Keratinocyte (primary cell): ENCODE results near the gene NYAP2. TPM values are rescaled to one million over a fixed set of nuclear protein-coding genes. Genes with fewer than 3 reads are reported as not detected.

Source experiments
- DNase-seq: peaks from one replicate; pipeline ENCODE4 v3.0.0-alpha.2; 2011; ENCODE audit warnings: low read depth, missing footprints, low spot score
- FAIRE-seq: peaks from 2 replicates; lab custom pipeline; 2011; peaks lifted over from hg19 to GRCh38; lab: Jason Lieb, UNC
- H2AFZ ChIP-seq: 2 replicates; pipeline ENCODE4 v1.6.0; 2012; ENCODE audit warnings: low read length, control low read depth, inconsistent platforms; ENCODE audit not compliant: control insufficient read depth
- H3K27ac ChIP-seq: 2 replicates; pipeline ENCODE4 v1.5.1; 2011; ENCODE audit warnings: low read length; ENCODE audit not compliant: control insufficient read depth, insufficient read depth
- H3K27me3 ChIP-seq: 3 replicates; pipeline ENCODE4 v1.6.0; 2011; ENCODE audit warnings: low read length; ENCODE audit not compliant: control insufficient read depth, insufficient read depth; ENCODE audit errors: extremely low read depth
- H3K36me3 ChIP-seq, 2 experiments: 2 replicates in 1 of 2; 3 replicates in 1 of 2; pipeline ENCODE4 v1.5.1; 2011; ENCODE audit warnings: low read length in 2 of 2, mild to moderate bottlenecking in 1 of 2; ENCODE audit not compliant: control insufficient read depth in 2 of 2, insufficient read depth in 2 of 2; ENCODE audit errors: extremely low read depth in 1 of 2
- H3K4me1 ChIP-seq: 3 replicates; pipeline ENCODE4 v1.5.1; 2011; ENCODE audit warnings: low read length; ENCODE audit not compliant: control insufficient read depth, insufficient read depth; ENCODE audit errors: extremely low read depth
- H3K4me2 ChIP-seq: 3 replicates; pipeline ENCODE4 v1.6.0; 2011; ENCODE audit warnings: low read depth, low read length; ENCODE audit not compliant: control insufficient read depth, insufficient read depth; ENCODE audit errors: extremely low read depth
- H3K4me3 ChIP-seq, 3 experiments: fragments of 200-600 bp in 1 of 3; sonication (generic) in 1 of 3; 2 replicates in 2 of 3; 3 replicates in 1 of 3; pipeline ENCODE4 v1.5.1; 2011 to 2016; ENCODE audit warnings: low read length in 3 of 3, mild to moderate bottlenecking in 3 of 3, control low read depth in 2 of 3, inconsistent platforms in 1 of 3, low read depth in 1 of 3, mixed read lengths in 1 of 3, mixed run types in 1 of 3, moderate library complexity in 1 of 3; ENCODE audit not compliant: control insufficient read depth in 2 of 3, insufficient read depth in 2 of 3; ENCODE audit errors: extremely low read depth in 1 of 3
- H3K79me2 ChIP-seq: 2 replicates; pipeline ENCODE4 v1.6.0; 2012; ENCODE audit warnings: low read length; ENCODE audit not compliant: control insufficient read depth, insufficient read depth
- H3K9ac ChIP-seq: 3 replicates; pipeline ENCODE4 v1.6.0; 2011; ENCODE audit warnings: low read length; ENCODE audit not compliant: control insufficient read depth, insufficient read depth; ENCODE audit errors: extremely low read depth
- H3K9me1 ChIP-seq: 3 replicates; pipeline ENCODE4 v1.6.0; 2011; ENCODE audit warnings: low read length; ENCODE audit not compliant: control insufficient read depth, insufficient read depth; ENCODE audit errors: extremely low read depth
- H3K9me3 ChIP-seq: 2 replicates; pipeline ENCODE4 v1.5.1; 2012; ENCODE audit warnings: low read depth, low read length; ENCODE audit not compliant: control insufficient read depth
- H4K20me1 ChIP-seq: 3 replicates; pipeline ENCODE4 v1.6.0; 2011; ENCODE audit warnings: low read length; ENCODE audit not compliant: control insufficient read depth, insufficient read depth; ENCODE audit errors: extremely low read depth
- EZH2 ChIP-seq: IDR thresholded peaks from one replicate; pipeline ENCODE4 v1.6.1; 2012; ENCODE audit warnings: inconsistent platforms, mild to moderate bottlenecking, low read length, moderate library complexity
- dilution Hi-C: fragments of 300-500 bp; cut with MboI; formaldehyde crosslinking; loops from one replicate; pipeline ENCODE4 v1.7.0; 2020; ENCODE audit warnings: low sequenced_read_pairs; ENCODE audit not compliant: extremely low pct_ligation_motif_present
- polyA plus RNA-seq, 5 experiments: library from polyadenylated mRNA; depleted of rRNA in 3 of 5; stranded (reverse) in 3 of 5; stranded (forward) in 1 of 5; unstranded in 1 of 5; fragments of >200 nt; gene quantifications; 1 replicate in 1 of 5; 2 replicates in 3 of 5; 3 replicates in 1 of 5; pipeline versions ENCODE4 v1.2.1 to v1.2.3, GENCODE V29; 2011 to 2012; ENCODE audit warnings: missing spikeins in 2 of 5, low read depth in 1 of 5, low replicate concordance in 1 of 5
- TF ChIP-seq, protein P1 (sequence below), 3 experiments: IDR thresholded peaks in 1 of 3; conservative IDR thresholded peaks in 1 of 3; optimal IDR thresholded peaks in 1 of 3; 2 replicates in 2 of 3; 3 replicates in 1 of 3; pipeline versions ENCODE3 to v1.5.1; 2011; ENCODE audit warnings: low read length in 3 of 3, mild to moderate bottlenecking in 3 of 3, moderate library complexity in 2 of 3, control low read depth in 1 of 3, inconsistent platforms in 1 of 3; ENCODE audit not compliant: insufficient read depth in 2 of 3; ENCODE audit errors: extremely low read depth in 1 of 3

The NYAP2 gene
- polyA plus RNA-seq, 1 donor (not counting 4 experiments of a cell fraction or from before 2014, with no cell fraction given), result not detected

- Histone ChIP-seq H3K4me2 (no peak overlapping the region), H3K79me2 (no peaks in the 10 kb centered on the region), H3K36me3 (no peaks in the 10 kb centered on the region), H3K4me1 (no peaks in the 10 kb centered on the region), H4K20me1 (no peaks in the 10 kb centered on the region), H3K27me3 (no peaks in the 10 kb centered on the region), H3K9me3 (no peaks in the 10 kb centered on the region), H3K9ac (no peak overlapping the region), H3K9me1 (no peaks in the 10 kb centered on the region), H2AFZ (no peak overlapping the region), H3K27ac (no peak overlapping the region), H3K4me3 (no peak overlapping the region)
- DNase-seq, result no peak
- dilution Hi-C loops, result loop anchor here (5.0 kb wide), 1 partner anchor 75 kb away; no protein-coding TSS in a partner anchor
- TF ChIP-seq, protein P1, sequence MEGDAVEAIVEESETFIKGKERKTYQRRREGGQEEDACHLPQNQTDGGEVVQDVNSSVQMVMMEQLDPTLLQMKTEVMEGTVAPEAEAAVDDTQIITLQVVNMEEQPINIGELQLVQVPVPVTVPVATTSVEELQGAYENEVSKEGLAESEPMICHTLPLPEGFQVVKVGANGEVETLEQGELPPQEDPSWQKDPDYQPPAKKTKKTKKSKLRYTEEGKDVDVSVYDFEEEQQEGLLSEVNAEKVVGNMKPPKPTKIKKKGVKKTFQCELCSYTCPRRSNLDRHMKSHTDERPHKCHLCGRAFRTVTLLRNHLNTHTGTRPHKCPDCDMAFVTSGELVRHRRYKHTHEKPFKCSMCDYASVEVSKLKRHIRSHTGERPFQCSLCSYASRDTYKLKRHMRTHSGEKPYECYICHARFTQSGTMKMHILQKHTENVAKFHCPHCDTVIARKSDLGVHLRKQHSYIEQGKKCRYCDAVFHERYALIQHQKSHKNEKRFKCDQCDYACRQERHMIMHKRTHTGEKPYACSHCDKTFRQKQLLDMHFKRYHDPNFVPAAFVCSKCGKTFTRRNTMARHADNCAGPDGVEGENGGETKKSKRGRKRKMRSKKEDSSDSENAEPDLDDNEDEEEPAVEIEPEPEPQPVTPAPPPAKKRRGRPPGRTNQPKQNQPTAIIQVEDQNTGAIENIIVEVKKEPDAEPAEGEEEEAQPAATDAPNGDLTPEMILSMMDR (optimal IDR thresholded peaks at IDR 0.05 in 1 of 3, IDR thresholded peaks at IDR 0.05 in 1 of 3, conservative IDR thresholded peaks at IDR 0.05 in 1 of 3; ENCODE audit: extremely low read depth in 1 of 3, insufficient read depth in 2 of 3, low read length in 3 of 3), result no peak
- no peak for TF ChIP-seq EZH2
- FAIRE-seq, result no peak
Observed at GRCh38 chr2:225402210-225402776, 2.8 kb downstream of the NYAP2 start.

GRCh38 chr2:225411452-225411851 is 11.9 kb downstream of the NYAP2 start:
- no peak overlapping the region for H2AFZ ChIP-seq
- TF ChIP-seq, protein P1 (optimal IDR thresholded peaks at IDR 0.05 in 1 of 3, IDR thresholded peaks at IDR 0.05 in 1 of 3, conservative IDR thresholded peaks at IDR 0.05 in 1 of 3; ENCODE audit: extremely low read depth in 1 of 3, insufficient read depth in 2 of 3, low read length in 3 of 3), result no peak
- no peak for TF ChIP-seq EZH2
- H3K27me3 ChIP-seq, result no peaks in the 10 kb centered on the region
- H3K79me2 ChIP-seq, result no peaks in the 10 kb centered on the region
- H3K36me3 ChIP-seq, result no peaks in the 10 kb centered on the region
- dilution Hi-C loops, result no loop called here
- no peaks in the 10 kb centered on the region for H3K4me1 ChIP-seq
- DNase-seq, result no peak
- no peaks in the 10 kb centered on the region for H3K9me1 ChIP-seq
- H4K20me1 ChIP-seq, result no peaks in the 10 kb centered on the region
- H3K27ac ChIP-seq, result no peak overlapping the region
- no peaks in the 10 kb centered on the region for H3K9me3 ChIP-seq
- H3K4me3 ChIP-seq, result no peak overlapping the region
- H3K4me2 ChIP-seq, result no peak overlapping the region
- no peak overlapping the region for H3K9ac ChIP-seq
- FAIRE-seq, result no peak
